DOHH2 (cell line): ENCODE data around the gene SGPP1.

Experiments used
- EZH2phosphoT487 ChIP-seq: fragments of 200-600 bp; sonication (generic); IDR thresholded peaks from 2 replicates; pipeline ENCODE4 v1.6.1; 2017; ENCODE audit warnings: borderline replicate concordance, mild to moderate bottlenecking, antibody characterized with exemption, low read length, moderate library complexity, mixed read lengths
- TF ChIP-seq, protein P1 (sequence below): fragments of 200-600 bp; sonication (generic); IDR thresholded peaks from one replicate; pipeline ENCODE4 v1.5.1; 2014; ENCODE audit warnings: antibody characterized with exemption, mild to moderate bottlenecking, low read depth, low read length; ENCODE audit not compliant: poor library complexity, severe bottlenecking

DNA sequence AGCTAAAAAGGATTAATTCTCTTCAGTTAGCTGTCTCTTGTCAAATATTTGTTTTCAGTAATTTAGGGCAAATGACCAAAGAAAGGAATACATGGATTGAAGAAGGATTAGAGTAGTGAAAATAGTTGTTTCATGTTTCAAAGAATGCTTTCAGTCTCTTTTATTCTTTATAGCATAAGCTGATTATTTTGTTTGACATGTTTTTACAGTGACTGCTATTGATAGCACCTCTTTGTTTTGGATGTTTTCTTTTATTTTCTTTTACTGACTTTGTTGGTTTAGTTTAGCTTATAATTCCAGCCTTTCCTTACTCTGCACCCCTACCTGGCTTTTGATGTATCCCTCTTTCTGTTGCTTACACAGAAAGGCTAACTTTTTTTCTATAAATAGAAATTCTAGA is 29.3 kb upstream of the SGPP1 start:
- TF ChIP-seq, protein P1, sequence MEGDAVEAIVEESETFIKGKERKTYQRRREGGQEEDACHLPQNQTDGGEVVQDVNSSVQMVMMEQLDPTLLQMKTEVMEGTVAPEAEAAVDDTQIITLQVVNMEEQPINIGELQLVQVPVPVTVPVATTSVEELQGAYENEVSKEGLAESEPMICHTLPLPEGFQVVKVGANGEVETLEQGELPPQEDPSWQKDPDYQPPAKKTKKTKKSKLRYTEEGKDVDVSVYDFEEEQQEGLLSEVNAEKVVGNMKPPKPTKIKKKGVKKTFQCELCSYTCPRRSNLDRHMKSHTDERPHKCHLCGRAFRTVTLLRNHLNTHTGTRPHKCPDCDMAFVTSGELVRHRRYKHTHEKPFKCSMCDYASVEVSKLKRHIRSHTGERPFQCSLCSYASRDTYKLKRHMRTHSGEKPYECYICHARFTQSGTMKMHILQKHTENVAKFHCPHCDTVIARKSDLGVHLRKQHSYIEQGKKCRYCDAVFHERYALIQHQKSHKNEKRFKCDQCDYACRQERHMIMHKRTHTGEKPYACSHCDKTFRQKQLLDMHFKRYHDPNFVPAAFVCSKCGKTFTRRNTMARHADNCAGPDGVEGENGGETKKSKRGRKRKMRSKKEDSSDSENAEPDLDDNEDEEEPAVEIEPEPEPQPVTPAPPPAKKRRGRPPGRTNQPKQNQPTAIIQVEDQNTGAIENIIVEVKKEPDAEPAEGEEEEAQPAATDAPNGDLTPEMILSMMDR = no peak
- no peak for TF ChIP-seq EZH2phosphoT487
